HEK293 (cell line): ENCODE results near the gene FOXP1.
"Not testable (repeated sequence)": the region's sequence is repeated elsewhere in the genome, so short reads cannot be mapped to it uniquely, and the experiment has no call there.

ENCODE experiments used
- CTCF ChIA-PET: fragments of 350-600 bp; formaldehyde crosslinking; extraction: SDS; loops from one replicate; lab custom pipeline; 2021; ENCODE audit warnings: antibody characterized with exemption; lab: Yijun Ruan, JAX
- POLR2A ChIA-PET: fragments of 300-600 bp; formaldehyde crosslinking; extraction: SDS; loops from one replicate; lab custom pipeline; 2020; ENCODE audit warnings: antibody characterized with exemption, inconsistent platforms; lab: Yijun Ruan, JAX
- H3K27ac ChIP-seq: fragments of 200-500 bp; sonication (Bioruptor generic); 2 replicates; pipeline ENCODE4 v1.5.1; 2014; ENCODE audit warnings: low read depth, low read length, control low read depth, inconsistent platforms; ENCODE audit errors: extremely low read depth
- H3K36me3 ChIP-seq, 2 experiments: fragments of 200-500 bp in 1 of 2; sonication (Bioruptor generic) in 1 of 2; 1 replicate in 1 of 2; 2 replicates in 1 of 2; pipeline ENCODE4 v1.5.1; 2014 to 2017; ENCODE audit warnings: inconsistent platforms in 2 of 2, low read length in 2 of 2; ENCODE audit not compliant: control insufficient read depth in 2 of 2, insufficient read depth in 1 of 2
- H3K4me1 ChIP-seq: fragments of 200-500 bp; sonication (Bioruptor generic); 2 replicates; pipeline ENCODE4 v1.5.1; 2014; ENCODE audit warnings: mild to moderate bottlenecking, low read length, inconsistent platforms; ENCODE audit not compliant: control insufficient read depth, insufficient read depth
- H3K4me3 ChIP-seq: 2 replicates; pipeline ENCODE4 v1.5.1; 2011; ENCODE audit warnings: low read depth, mild to moderate bottlenecking, control low read depth, low read length, moderate library complexity
- H3K9me3 ChIP-seq: fragments of 200-500 bp; sonication (Bioruptor generic); 2 replicates; pipeline ENCODE4 v1.5.1; 2014; ENCODE audit warnings: low read depth, low read length, inconsistent platforms; ENCODE audit not compliant: control insufficient read depth, insufficient read depth
- EGR2 ChIP-seq: fragments of 450-650 bp; formaldehyde crosslinking; IDR thresholded peaks from 2 replicates; pipeline ENCODE4 v1.5.1; 2016; ENCODE audit warnings: low read depth, missing biosample characterization, missing genetic modification characterization
- ELK4 ChIP-seq: IDR thresholded peaks from 2 replicates; pipeline ENCODE4 v1.6.1; 2011; ENCODE audit warnings: mild to moderate bottlenecking, low read depth, low read length, borderline replicate concordance
- GLI4 ChIP-seq: fragments of 450-650 bp; formaldehyde crosslinking; IDR thresholded peaks from 2 replicates; pipeline ENCODE4 v1.5.1; 2016; ENCODE audit warnings: missing biosample characterization, missing genetic modification characterization
- KLF8 ChIP-seq: fragments of 450-650 bp; formaldehyde crosslinking; IDR thresholded peaks from 2 replicates; pipeline ENCODE4 v1.5.1; 2016; ENCODE audit warnings: missing biosample characterization, missing genetic modification characterization
- MYNN ChIP-seq: fragments of 450-650 bp; formaldehyde crosslinking; IDR thresholded peaks from 2 replicates; pipeline ENCODE4 v1.5.1; 2016; ENCODE audit warnings: missing biosample characterization, missing genetic modification characterization, borderline replicate concordance
- REPIN1 ChIP-seq: fragments of 450-650 bp; formaldehyde crosslinking; IDR thresholded peaks from 2 replicates; pipeline ENCODE4 v1.5.1; 2017; ENCODE audit warnings: missing biosample characterization, missing genetic modification characterization, low read depth
- SCRT2 ChIP-seq: fragments of 450-650 bp; formaldehyde crosslinking; IDR thresholded peaks from 2 replicates; pipeline ENCODE4 v1.5.1; 2016; ENCODE audit warnings: missing biosample characterization, missing genetic modification characterization
- ZNF174 ChIP-seq: fragments of 450-650 bp; formaldehyde crosslinking; IDR thresholded peaks from 2 replicates; pipeline ENCODE4 v1.5.0; 2017; ENCODE audit warnings: missing biosample characterization, mild to moderate bottlenecking, missing genetic modification characterization
- ZNF175 ChIP-seq: fragments of 450-650 bp; formaldehyde crosslinking; IDR thresholded peaks from 2 replicates; pipeline ENCODE4 v1.5.1; 2016; ENCODE audit warnings: missing biosample characterization, missing genetic modification characterization
- ZNF302 ChIP-seq: fragments of 450-650 bp; formaldehyde crosslinking; IDR thresholded peaks from 2 replicates; pipeline ENCODE4 v1.5.1; 2016; ENCODE audit warnings: missing biosample characterization, missing genetic modification characterization, low read depth
- ZNF366 ChIP-seq: fragments of 450-650 bp; formaldehyde crosslinking; conservative IDR thresholded peaks from 2 replicates; pipeline ENCODE4 v1.5.1; 2016; ENCODE audit warnings: missing biosample characterization, missing genetic modification characterization
- ZNF394 ChIP-seq: fragments of 450-650 bp; formaldehyde crosslinking; IDR thresholded peaks from 2 replicates; pipeline ENCODE4 v1.5.1; 2016; ENCODE audit warnings: missing biosample characterization, missing genetic modification characterization, mild to moderate bottlenecking, moderate library complexity, borderline replicate concordance
- ZNF529 ChIP-seq: fragments of 450-650 bp; formaldehyde crosslinking; IDR thresholded peaks from 2 replicates; pipeline ENCODE4 v1.5.1; 2017; ENCODE audit warnings: missing genetic modification characterization, missing biosample characterization; ENCODE audit not compliant: insufficient replicate concordance
- ZNF561 ChIP-seq: fragments of 450-650 bp; IDR thresholded peaks from 2 replicates; pipeline ENCODE4 v1.5.1; 2018; ENCODE audit warnings: missing biosample characterization, missing genetic modification characterization, borderline replicate concordance
- ZNF830 ChIP-seq: fragments of 450-650 bp; IDR thresholded peaks from 2 replicates; pipeline ENCODE4 v1.5.0; 2018; ENCODE audit warnings: missing biosample characterization, missing genetic modification characterization, low read depth, mild to moderate bottlenecking, moderate library complexity
- ZXDB ChIP-seq: fragments of 450-650 bp; formaldehyde crosslinking; IDR thresholded peaks from 2 replicates; pipeline ENCODE4 v1.5.1; 2016; ENCODE audit warnings: missing biosample characterization, missing genetic modification characterization
- TF ChIP-seq, protein P1 (sequence below): fragments of 450-650 bp; formaldehyde crosslinking; IDR thresholded peaks from 2 replicates; pipeline ENCODE4 v1.5.1; 2017; ENCODE audit warnings: missing biosample characterization, missing genetic modification characterization
- TF ChIP-seq, protein P2 (sequence below): fragments of 450-650 bp; formaldehyde crosslinking; IDR thresholded peaks from 2 replicates; pipeline ENCODE4 v1.5.1; 2017; ENCODE audit warnings: missing biosample characterization, missing genetic modification characterization
- TF ChIP-seq, protein P3 (sequence below): fragments of 450-650 bp; formaldehyde crosslinking; IDR thresholded peaks from 2 replicates; pipeline ENCODE4 v1.5.1; 2016; ENCODE audit warnings: missing biosample characterization, missing genetic modification characterization

The FOXP1 gene

GRCh38 chr3:71526448-71526847, 57.1 kb downstream of the FOXP1 start:
- H3K27ac ChIP-seq, H3K9me3 ChIP-seq, H3K4me3 ChIP-seq, POLR2A ChIA-PET, H3K36me3 ChIP-seq, H3K4me1 ChIP-seq, CTCF ChIA-PET: not testable (repeated sequence)
- 0 out of 2 replicates have a peak, but pooled peaks have one; percentile 5 for TF ChIP-seq EGR2

- Histone ChIP-seq H3K4me3 (no peak overlapping the region), H3K27ac (no peak overlapping the region), H3K4me1 (no peaks in the 10 kb centered on the region), H3K36me3 (no peaks in the 10 kb centered on the region), H3K9me3 (no peaks in the 10 kb centered on the region)
- TF ChIP-seq, protein P1, sequence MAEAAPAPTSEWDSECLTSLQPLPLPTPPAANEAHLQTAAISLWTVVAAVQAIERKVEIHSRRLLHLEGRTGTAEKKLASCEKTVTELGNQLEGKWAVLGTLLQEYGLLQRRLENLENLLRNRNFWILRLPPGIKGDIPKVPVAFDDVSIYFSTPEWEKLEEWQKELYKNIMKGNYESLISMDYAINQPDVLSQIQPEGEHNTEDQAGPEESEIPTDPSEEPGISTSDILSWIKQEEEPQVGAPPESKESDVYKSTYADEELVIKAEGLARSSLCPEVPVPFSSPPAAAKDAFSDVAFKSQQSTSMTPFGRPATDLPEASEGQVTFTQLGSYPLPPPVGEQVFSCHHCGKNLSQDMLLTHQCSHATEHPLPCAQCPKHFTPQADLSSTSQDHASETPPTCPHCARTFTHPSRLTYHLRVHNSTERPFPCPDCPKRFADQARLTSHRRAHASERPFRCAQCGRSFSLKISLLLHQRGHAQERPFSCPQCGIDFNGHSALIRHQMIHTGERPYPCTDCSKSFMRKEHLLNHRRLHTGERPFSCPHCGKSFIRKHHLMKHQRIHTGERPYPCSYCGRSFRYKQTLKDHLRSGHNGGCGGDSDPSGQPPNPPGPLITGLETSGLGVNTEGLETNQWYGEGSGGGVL (tag by site-specific recombination), result no peak
- TF ChIP-seq ZNF302 (tag by site-specific recombination) (no peak), ELK4 (no peak), KLF8 (tag by site-specific recombination) (no peak), ZNF175 (tag by site-specific recombination) (no peak), ZNF529 (tag by site-specific recombination) (no peak), ZNF830 (tag by site-specific recombination) (no peak), REPIN1 (tag by site-specific recombination) (no peak), GLI4 (no peak), ZNF561 (tag by site-specific recombination) (no peak), MYNN (tag by site-specific recombination) (no peak), ZNF366 (tag by site-specific recombination) (no peak), ZXDB (tag by site-specific recombination) (no peak), ZNF174 (no peak)
- TF ChIP-seq, protein P2, sequence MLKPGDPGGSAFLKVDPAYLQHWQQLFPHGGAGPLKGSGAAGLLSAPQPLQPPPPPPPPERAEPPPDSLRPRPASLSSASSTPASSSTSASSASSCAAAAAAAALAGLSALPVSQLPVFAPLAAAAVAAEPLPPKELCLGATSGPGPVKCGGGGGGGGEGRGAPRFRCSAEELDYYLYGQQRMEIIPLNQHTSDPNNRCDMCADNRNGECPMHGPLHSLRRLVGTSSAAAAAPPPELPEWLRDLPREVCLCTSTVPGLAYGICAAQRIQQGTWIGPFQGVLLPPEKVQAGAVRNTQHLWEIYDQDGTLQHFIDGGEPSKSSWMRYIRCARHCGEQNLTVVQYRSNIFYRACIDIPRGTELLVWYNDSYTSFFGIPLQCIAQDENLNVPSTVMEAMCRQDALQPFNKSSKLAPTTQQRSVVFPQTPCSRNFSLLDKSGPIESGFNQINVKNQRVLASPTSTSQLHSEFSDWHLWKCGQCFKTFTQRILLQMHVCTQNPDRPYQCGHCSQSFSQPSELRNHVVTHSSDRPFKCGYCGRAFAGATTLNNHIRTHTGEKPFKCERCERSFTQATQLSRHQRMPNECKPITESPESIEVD (tag by site-specific recombination), result no peak
- TF ChIP-seq, protein P3, sequence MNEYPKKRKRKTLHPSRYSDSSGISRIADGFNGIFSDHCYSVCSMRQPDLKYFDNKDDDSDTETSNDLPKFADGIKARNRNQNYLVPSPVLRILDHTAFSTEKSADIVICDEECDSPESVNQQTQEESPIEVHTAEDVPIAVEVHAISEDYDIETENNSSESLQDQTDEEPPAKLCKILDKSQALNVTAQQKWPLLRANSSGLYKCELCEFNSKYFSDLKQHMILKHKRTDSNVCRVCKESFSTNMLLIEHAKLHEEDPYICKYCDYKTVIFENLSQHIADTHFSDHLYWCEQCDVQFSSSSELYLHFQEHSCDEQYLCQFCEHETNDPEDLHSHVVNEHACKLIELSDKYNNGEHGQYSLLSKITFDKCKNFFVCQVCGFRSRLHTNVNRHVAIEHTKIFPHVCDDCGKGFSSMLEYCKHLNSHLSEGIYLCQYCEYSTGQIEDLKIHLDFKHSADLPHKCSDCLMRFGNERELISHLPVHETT, result no peak
- CTCF ChIA-PET, result no interaction called here
- POLR2A ChIA-PET, result no interaction called here
Measured at GRCh38 chr3:71525391-71525790, 58.1 kb downstream of the FOXP1 start.

GRCh38 chr3:71524672-71525071, 58.9 kb downstream of the FOXP1 start:
- 0 out of 2 replicates have a peak, but pooled peaks have one; percentile 12 for TF ChIP-seq SCRT2
- 0 out of 2 replicates have a peak, but pooled peaks have one; percentile 5 for TF ChIP-seq EGR2
- TF ChIP-seq ZNF394 (tag by site-specific recombination), result no peak
- TF ChIP-seq, all 188 proteins: peak for 2
- H3K27ac ChIP-seq, result no peak overlapping the region
- H3K9me3 ChIP-seq, result no peaks in the 10 kb centered on the region
- H3K4me1 ChIP-seq, result no peaks in the 10 kb centered on the region
- CTCF ChIA-PET, result no interaction called here
- H3K4me3 ChIP-seq, result no peak overlapping the region
- H3K36me3 ChIP-seq, result no peaks in the 10 kb centered on the region
- POLR2A ChIA-PET, result no interaction called here
